ENCODE results near the gene HNRNPH3.

The HNRNPH3 gene

GRCh38 chr10:68362590-68362989 lies 30.7 kb downstream of the HNRNPH3 start:
- TF ChIP-seq CTCF (IDR thresholded peaks at IDR 0.05; ENCODE audit: low read length) (no peak), EZH2 (optimal IDR thresholded peaks at IDR 0.05; ENCODE audit: low read depth, low read length) (no peak), EZH2phosphoT487 (IDR thresholded peaks at IDR 0.05; ENCODE audit: low read length) (no peak)
- Histone ChIP-seq H3K4me2 (ENCODE audit: low read depth, low read length) (no peak overlapping the region), H3K4me1 (ENCODE audit: low read length) (no peaks in the 10 kb centered on the region), H3F3A (ENCODE audit: insufficient read depth, low read length) (no peaks in the 10 kb centered on the region), H3K36me3 (replicated peaks; ENCODE audit: insufficient read depth, low read length) (no peaks in the 10 kb centered on the region), H3K9ac (ENCODE audit: low read length) (no peak overlapping the region), H3K9me2 (replicated peaks; ENCODE audit: insufficient read depth, low read length) (no peaks in the 10 kb centered on the region), H3K4me3 (ENCODE audit: low read length) (no peak overlapping the region), H3K27ac (ENCODE audit: low read length) (no peak overlapping the region), H2AFZ (ENCODE audit: low read length) (no peak overlapping the region), H3K79me2 (ENCODE audit: low read length) (no peaks in the 10 kb centered on the region), H4K20me1 (ENCODE audit: insufficient read depth, low read length) (no peaks in the 10 kb centered on the region), H3K9me3 (replicated peaks; ENCODE audit: insufficient read depth, low read length) (no peaks in the 10 kb centered on the region), H3K27me3 (replicated peaks; ENCODE audit: insufficient read depth, low read length) (no peaks in the 10 kb centered on the region)
- no peak for DNase-seq

GRCh38 chr10:68364101-68364886 lies 32.4 kb downstream of the HNRNPH3 start:
- Histone ChIP-seq H3K4me1 (ENCODE audit: low read length) (no peaks in the 10 kb centered on the region), H3K27ac (ENCODE audit: low read length) (no peak overlapping the region), H3K27me3 (replicated peaks; ENCODE audit: insufficient read depth, low read length) (no peaks in the 10 kb centered on the region), H3K36me3 (replicated peaks; ENCODE audit: insufficient read depth, low read length) (no peaks in the 10 kb centered on the region), H3K79me2 (ENCODE audit: low read length) (no peaks in the 10 kb centered on the region), H3F3A (ENCODE audit: insufficient read depth, low read length) (no peaks in the 10 kb centered on the region), H3K9me3 (replicated peaks; ENCODE audit: insufficient read depth, low read length) (no peaks in the 10 kb centered on the region), H3K4me3 (ENCODE audit: low read length) (no peak overlapping the region), H2AFZ (ENCODE audit: low read length) (no peak overlapping the region), H3K9me2 (replicated peaks; ENCODE audit: insufficient read depth, low read length) (no peaks in the 10 kb centered on the region), H3K4me2 (ENCODE audit: low read depth, low read length) (no peak overlapping the region), H4K20me1 (ENCODE audit: insufficient read depth, low read length) (no peaks in the 10 kb centered on the region), H3K9ac (ENCODE audit: low read length) (no peak overlapping the region)
- DNase-seq, result no peak
- TF ChIP-seq CTCF (IDR thresholded peaks at IDR 0.05; ENCODE audit: low read length) (no peak), EZH2 (optimal IDR thresholded peaks at IDR 0.05; ENCODE audit: low read depth, low read length) (no peak), EZH2phosphoT487 (IDR thresholded peaks at IDR 0.05; ENCODE audit: low read length) (no peak)

- Histone ChIP-seq H3K36me3 (replicated peaks; ENCODE audit: insufficient read depth, low read length) (no peaks in the 10 kb centered on the region), H3K9me2 (replicated peaks; ENCODE audit: insufficient read depth, low read length) (no peaks in the 10 kb centered on the region), H3F3A (ENCODE audit: insufficient read depth, low read length) (no peaks in the 10 kb centered on the region), H4K20me1 (ENCODE audit: insufficient read depth, low read length) (no peaks in the 10 kb centered on the region), H3K4me1 (ENCODE audit: low read length) (no peaks in the 10 kb centered on the region), H3K9me3 (replicated peaks; ENCODE audit: insufficient read depth, low read length) (no peaks in the 10 kb centered on the region), H3K4me3 (ENCODE audit: low read length) (no peak overlapping the region), H3K9ac (ENCODE audit: low read length) (no peak overlapping the region), H3K79me2 (ENCODE audit: low read length) (no peaks in the 10 kb centered on the region), H2AFZ (ENCODE audit: low read length) (no peak overlapping the region), H3K27ac (ENCODE audit: low read length) (no peak overlapping the region), H3K27me3 (replicated peaks; ENCODE audit: insufficient read depth, low read length) (no peaks in the 10 kb centered on the region), H3K4me2 (ENCODE audit: low read depth, low read length) (no peak overlapping the region)
- TF ChIP-seq EZH2phosphoT487 (IDR thresholded peaks at IDR 0.05; ENCODE audit: low read length) (no peak), CTCF (IDR thresholded peaks at IDR 0.05; ENCODE audit: low read length) (no peak), EZH2 (optimal IDR thresholded peaks at IDR 0.05; ENCODE audit: low read depth, low read length) (no peak)
- DNase-seq, result no peak
Measured at GRCh38 chr10:68365611-68366010, 33.7 kb downstream of the HNRNPH3 start.
